K562 (cell line): ENCODE data around the gene RPL34. TPM values are rescaled to one million over a fixed set of nuclear protein-coding genes. Genes with fewer than 3 reads are reported as not detected.

Experiments
- AFF1 ChIP-seq, 2 experiments: fragments of 450-650 bp; IDR thresholded peaks; 2 replicates each; pipeline ENCODE4 v1.6.1; 2018; ENCODE audit warnings: mild to moderate bottlenecking in 2 of 2, low read depth in 1 of 2; ENCODE audit not compliant: partially characterized antibody in 2 of 2
- AFF4 ChIP-seq: sonication (generic); formaldehyde crosslinking; IDR thresholded peaks from 2 replicates; pipeline ENCODE4 v1.8.0; 2023; ENCODE audit warnings: mild to moderate bottlenecking, missing genetic modification reagents
- DEAF1 ChIP-seq: fragments of 450-650 bp; formaldehyde crosslinking; IDR thresholded peaks from 2 replicates; pipeline ENCODE4 v1.4.0; 2020; ENCODE audit warnings: mild to moderate bottlenecking, moderate library complexity
- FOXK1 ChIP-seq: sonication (generic); formaldehyde crosslinking; IDR thresholded peaks from 2 replicates; pipeline ENCODE4 v1.8.0; 2022; ENCODE audit warnings: missing genetic modification reagents, mild to moderate bottlenecking, borderline replicate concordance
- GABPA ChIP-seq: fragments of 200-800 bp; sonication (Bioruptor generic); conservative IDR thresholded peaks from 2 replicates; pipeline ENCODE4 v1.6.1; 2016; ENCODE audit warnings: low read depth, missing genetic modification characterization, missing compliant biosample characterization
- HDAC8 ChIP-seq: fragments of 450-650 bp; IDR thresholded peaks from 2 replicates; pipeline ENCODE4 v1.6.1; 2016; ENCODE audit warnings: mild to moderate bottlenecking, missing genetic modification characterization, moderate library complexity, missing compliant biosample characterization
- HOXB6 ChIP-seq: fragments of 250-450 bp; sonication (Bioruptor Pico); IDR thresholded peaks from 2 replicates; pipeline ENCODE4 v1.5.1; 2022; ENCODE audit warnings: mild to moderate bottlenecking, borderline replicate concordance
- MAZ ChIP-seq, 2 experiments: fragments of 450-650 bp in 1 of 2; sonication (generic) in 1 of 2; formaldehyde crosslinking; IDR thresholded peaks in 1 of 2; conservative IDR thresholded peaks in 1 of 2; 2 replicates each; pipeline versions ENCODE4 v1.4.0 to v1.5.0; 2020; ENCODE audit warnings: mild to moderate bottlenecking in 1 of 2, missing genetic modification reagents in 1 of 2
- NR1H2 ChIP-seq: sonication (generic); formaldehyde crosslinking; IDR thresholded peaks from 2 replicates; pipeline ENCODE4 v1.4.0; 2020; ENCODE audit warnings: mild to moderate bottlenecking, missing genetic modification reagents
- NR2C2 ChIP-seq, 2 experiments: fragments of 200-800 bp in 1 of 2; sonication (Bioruptor generic) in 1 of 2; sonication (generic) in 1 of 2; formaldehyde crosslinking in 1 of 2; IDR thresholded peaks; 2 replicates each; pipeline versions ENCODE4 v1.6.1 to v1.8.0; 2016 to 2022; ENCODE audit warnings: mild to moderate bottlenecking in 1 of 2, missing compliant biosample characterization in 1 of 2, missing genetic modification characterization in 1 of 2, missing genetic modification reagents in 1 of 2
- POLR2AphosphoS5 ChIP-seq: IDR thresholded peaks from 2 replicates; pipeline ENCODE4 v1.6.1; 2011; ENCODE audit warnings: mild to moderate bottlenecking, low read depth, low read length, moderate library complexity; ENCODE audit not compliant: control insufficient read depth, insufficient read depth
- RBFOX2 ChIP-seq: fragments of 200-400 bp; formaldehyde crosslinking; IDR thresholded peaks from 2 replicates; pipeline ENCODE4 v1.6.1; 2017; ENCODE audit warnings: low read depth, mild to moderate bottlenecking, low read length, moderate library complexity
- XRCC5 ChIP-seq: fragments of 200-400 bp; formaldehyde crosslinking; IDR thresholded peaks from 2 replicates; pipeline ENCODE4 v1.6.1; 2017; ENCODE audit warnings: low read depth, mild to moderate bottlenecking, low read length
- ZNF23 ChIP-seq: fragments of 250-450 bp; sonication (Bioruptor Pico); IDR thresholded peaks from 2 replicates; pipeline ENCODE4 v1.4.0; 2020; ENCODE audit warnings: mild to moderate bottlenecking
- ZNF436 ChIP-seq: fragments of 250-450, 450-650 bp; sonication (Bioruptor Pico); formaldehyde crosslinking; IDR thresholded peaks from 2 replicates; pipeline ENCODE4 v1.7.0; 2020; ENCODE audit warnings: mild to moderate bottlenecking
- polyA plus RNA-seq, 8 experiments: library from polyadenylated mRNA; depleted of rRNA in 4 of 8; stranded (reverse) in 5 of 8; unstranded in 3 of 8; fragments of >200 nt; fragmentation: Nextera tagmentation in 2 of 8; fragmentation: Illumina TruSeq in 1 of 8; extraction: Ambion mirVana in 2 of 8; extraction: Trizol in 1 of 8; gene quantifications; 2 replicates each; pipeline versions ENCODE4 v1.2.1 to v1.2.3, GENCODE V29; 2011 to 2014; ENCODE audit warnings: inconsistent platforms in 1 of 8, missing spikeins in 1 of 8
- total RNA-seq, 7 experiments: library from RNA; depleted of rRNA in 6 of 7; stranded (reverse); fragments of >200 nt in 6 of 7; fragmentation: Illumina TruSeq in 2 of 7; extraction: Trizol in 2 of 7; gene quantifications; 2 replicates each; pipeline versions ENCODE4 v1.2.1 to v1.2.3, GENCODE V29; 2011 to 2021; ENCODE audit warnings: low replicate concordance in 1 of 7

RPL34 gene
- total and polyA plus RNA-seq, 9 of the 15 experiments (the other 6 are each of a cell fraction or from before 2014, with no cell fraction given): 1,612 to 4,502 (median 2,593) TPM

GRCh38 chr4:108620933-108621905 lies 843 bp downstream of the RPL34 start (continued):
- TF ChIP-seq AFF4 (CRISPR knock-in tag): 0 out of 2 replicates have a peak, but pooled peaks have one; percentile 1
- TF ChIP-seq MAZ (CRISPR knock-in tag; conservative IDR thresholded peaks at IDR 0.05 in 1 of 2, IDR thresholded peaks at IDR 0.05 in 1 of 2): peak in 1 of 2 experiments; percentile 27; a peak in 1 of 4 replicates
- TF ChIP-seq RBFOX2: peak; percentile 69
- peak in 1 of 2 experiments; percentile 19 for TF ChIP-seq AFF1 (IDR thresholded peaks at IDR 0.05; ENCODE audit: low read depth in 1 of 2, partially characterized antibody in 2 of 2)
- TF ChIP-seq HOXB6: no peak; the same call in 1 of the 2 replicates
- no peak for TF ChIP-seq NR2C2 (CRISPR knock-in tag; IDR thresholded peaks at IDR 0.05)
- no peak; the same call in 1 of the 2 replicates for TF ChIP-seq NR2C2 (tag; IDR thresholded peaks at IDR 0.05)
- no peak for TF ChIP-seq XRCC5
- 0 out of 2 replicates have a peak, but pooled peaks have one; percentile 6 for TF ChIP-seq POLR2AphosphoS5
- TF ChIP-seq ZNF436 (CRISPR knock-in tag): no peak
- no peak for TF ChIP-seq DEAF1 (CRISPR knock-in tag)
- TF ChIP-seq NR1H2 (CRISPR knock-in tag): no peak
- no peak for TF ChIP-seq FOXK1
- no peak for TF ChIP-seq ZNF23 (CRISPR knock-in tag)
- TF ChIP-seq GABPA (tag): no peak
- TF ChIP-seq HDAC8 (tag): no peak
